Measurements from ENCODE around the gene MYRIP.

The MYRIP gene

GRCh38 chr3:40308725-40309417, 499.5 kb downstream of the MYRIP start:
- Mint-ChIP-seq H3K4me1 (ENCODE audit: low read depth) (peaks cover 35% of the 10 kb centered on the region), H3K27me3 (no peaks in the 10 kb centered on the region), H3K4me3 (peak overlapping the region; percentile 98), H3K27ac (peak overlapping the region; percentile 97), H3K9me3 (no peaks in the 10 kb centered on the region), H3K36me3 (ENCODE audit: low read depth) (peaks cover 38% of the 10 kb centered on the region)
- intact Hi-C loops (cut with micrococcal nuclease), result loop anchor here (1.0 to 5.0 kb wide), 3 partner anchors 9 to 1653 kb away; partner anchors contain the start of gene ULK4

DNA sequence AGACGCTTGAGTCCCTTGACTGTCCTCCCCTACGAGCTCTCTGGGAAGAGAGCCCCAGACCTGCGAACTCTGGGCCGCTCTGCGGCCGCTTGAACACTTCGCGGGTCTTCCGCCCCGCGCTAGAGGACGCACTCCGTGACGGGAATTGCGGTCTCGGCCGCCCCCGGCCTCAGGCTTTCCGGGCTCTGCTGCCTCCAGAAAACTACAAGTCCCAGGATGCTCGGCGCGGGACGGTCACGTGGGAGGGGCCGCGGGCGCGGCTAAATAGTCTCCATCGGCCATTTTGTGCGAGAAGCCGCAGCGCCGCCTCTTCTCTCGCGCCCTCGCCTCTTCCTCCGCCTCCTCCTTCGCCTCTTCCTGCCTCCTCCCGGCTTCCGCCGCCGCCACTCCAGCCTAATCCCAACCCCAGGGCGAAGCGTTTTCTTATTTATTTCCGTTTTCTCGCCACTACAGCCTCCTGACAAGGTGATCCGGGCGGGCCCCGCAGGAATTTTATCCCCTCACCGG, 500.1 kb downstream of the MYRIP start, which contains the start of gene EIF1B:
TSS of gene EIF1B (plus strand) at position 290 of the 507 bp plus-strand sequence. CDS start 235 bp downstream, outside the sequence.
- intact Hi-C loops (cut with micrococcal nuclease), result loop anchor here (1.0 to 5.0 kb wide), 3 partner anchors 9 to 1653 kb away; partner anchors contain the start of gene ULK4
- peak within 1 kb of the TSS; percentile 97 for H3K27ac Mint-ChIP-seq
- H3K36me3 Mint-ChIP-seq (ENCODE audit: low read depth), result peaks cover 44% of the 10 kb centered on the region
- H3K4me1 Mint-ChIP-seq (ENCODE audit: low read depth), result peaks cover 39% of the 10 kb centered on the region
- peak within 1 kb of the TSS; percentile 98 for H3K4me3 Mint-ChIP-seq
- H3K9me3 Mint-ChIP-seq, result no peaks in the 10 kb centered on the region
- no peaks in the 10 kb centered on the region for H3K27me3 Mint-ChIP-seq
